Measurements from ENCODE around the gene ABCC5.
A peak's percentile ranks its signal among the peaks of the same experiment; 100 is the strongest.

The ABCC5 gene

GRCh38 chr3:183896184-183896583 is 121.5 kb downstream of the ABCC5 start:
- no peaks in the 10 kb centered on the region for H3K9me2 ChIP-seq (replicated peaks; ENCODE audit: control insufficient read depth, low read length)
- no peaks in the 10 kb centered on the region for H3K36me3 ChIP-seq (ENCODE audit: control insufficient read depth, low read length)
- H3K4me2 ChIP-seq (ENCODE audit: low read length), result no peak overlapping the region
- peaks cover 4% of the 10 kb centered on the region; the same call in 1 of the 2 replicates for H3K9me3 ChIP-seq (ENCODE audit: control insufficient read depth, insufficient read depth, low read length)
- H3F3A ChIP-seq (ENCODE audit: control insufficient read depth, insufficient read depth), result no peaks in the 10 kb centered on the region
- peaks cover 12% of the 10 kb centered on the region for H3K27me3 ChIP-seq (ENCODE audit: control insufficient read depth, low read length)
- H3K79me2 ChIP-seq (ENCODE audit: control insufficient read depth, low read length), result no peaks in the 10 kb centered on the region
- H3K27ac ChIP-seq (ENCODE audit: low read depth, low read length), result no peak overlapping the region
- H3K4me1 ChIP-seq (ENCODE audit: control insufficient read depth, low read length), result peaks cover 4% of the 10 kb centered on the region
- no peak overlapping the region for H3K4me3 ChIP-seq (ENCODE audit: low read length)
- H4K20me1 ChIP-seq (ENCODE audit: control insufficient read depth, insufficient read depth, low read depth, low read length), result no peaks in the 10 kb centered on the region
- TF ChIP-seq CTCF (IDR thresholded peaks at IDR 0.05; ENCODE audit: low read depth, low read length, poor library complexity, severe bottlenecking) (no peak), EZH2phosphoT487 (IDR thresholded peaks at IDR 0.05; ENCODE audit: borderline replicate concordance, low read length) (no peak)

- TF ChIP-seq CTCF (IDR thresholded peaks at IDR 0.05; ENCODE audit: low read depth, low read length, poor library complexity, severe bottlenecking) (no peak), EZH2phosphoT487 (IDR thresholded peaks at IDR 0.05; ENCODE audit: borderline replicate concordance, low read length) (no peak)
- Histone ChIP-seq H3K4me2 (ENCODE audit: low read length) (no peak overlapping the region), H4K20me1 (ENCODE audit: control insufficient read depth, insufficient read depth, low read depth, low read length) (no peaks in the 10 kb centered on the region), H3K4me3 (ENCODE audit: low read length) (no peak overlapping the region), H3K27me3 (ENCODE audit: control insufficient read depth, low read length) (peaks cover 12% of the 10 kb centered on the region), H3F3A (ENCODE audit: control insufficient read depth, insufficient read depth) (no peaks in the 10 kb centered on the region), H3K27ac (ENCODE audit: low read depth, low read length) (no peak overlapping the region), H3K9me3 (ENCODE audit: control insufficient read depth, insufficient read depth, low read length) (peaks cover 4% of the 10 kb centered on the region; the same call in 1 of the 2 replicates), H3K36me3 (ENCODE audit: control insufficient read depth, low read length) (no peaks in the 10 kb centered on the region), H3K4me1 (ENCODE audit: control insufficient read depth, low read length) (peaks cover 4% of the 10 kb centered on the region), H3K79me2 (ENCODE audit: control insufficient read depth, low read length) (no peaks in the 10 kb centered on the region), H3K9me2 (replicated peaks; ENCODE audit: control insufficient read depth, low read length) (no peaks in the 10 kb centered on the region)
Measured at GRCh38 chr3:183895774-183896173, 121.9 kb downstream of the ABCC5 start.

- Histone ChIP-seq H4K20me1 (ENCODE audit: control insufficient read depth, insufficient read depth, low read depth, low read length) (no peaks in the 10 kb centered on the region), H3K9me3 (ENCODE audit: control insufficient read depth, insufficient read depth, low read length) (peaks cover under 1% of the 10 kb centered on the region; the same call in 1 of the 2 replicates), H3F3A (ENCODE audit: control insufficient read depth, insufficient read depth) (no peaks in the 10 kb centered on the region), H3K27me3 (ENCODE audit: control insufficient read depth, low read length) (peaks cover 12% of the 10 kb centered on the region), H3K79me2 (ENCODE audit: control insufficient read depth, low read length) (no peaks in the 10 kb centered on the region), H3K27ac (ENCODE audit: low read depth, low read length) (no peak overlapping the region), H3K9me2 (replicated peaks; ENCODE audit: control insufficient read depth, low read length) (no peaks in the 10 kb centered on the region), H3K4me2 (ENCODE audit: low read length) (no peak overlapping the region), H3K4me3 (ENCODE audit: low read length) (no peak overlapping the region), H3K4me1 (ENCODE audit: control insufficient read depth, low read length) (peaks cover 4% of the 10 kb centered on the region), H3K36me3 (ENCODE audit: control insufficient read depth, low read length) (no peaks in the 10 kb centered on the region)
- TF ChIP-seq CTCF (IDR thresholded peaks at IDR 0.05; ENCODE audit: low read depth, low read length, poor library complexity, severe bottlenecking) (peak; percentile 78), EZH2phosphoT487 (IDR thresholded peaks at IDR 0.05; ENCODE audit: borderline replicate concordance, low read length) (no peak)
Measured at GRCh38 chr3:183895296-183895695, 122.4 kb downstream of the ABCC5 start.
